ENCODE results near the gene PRCD.

DNA sequence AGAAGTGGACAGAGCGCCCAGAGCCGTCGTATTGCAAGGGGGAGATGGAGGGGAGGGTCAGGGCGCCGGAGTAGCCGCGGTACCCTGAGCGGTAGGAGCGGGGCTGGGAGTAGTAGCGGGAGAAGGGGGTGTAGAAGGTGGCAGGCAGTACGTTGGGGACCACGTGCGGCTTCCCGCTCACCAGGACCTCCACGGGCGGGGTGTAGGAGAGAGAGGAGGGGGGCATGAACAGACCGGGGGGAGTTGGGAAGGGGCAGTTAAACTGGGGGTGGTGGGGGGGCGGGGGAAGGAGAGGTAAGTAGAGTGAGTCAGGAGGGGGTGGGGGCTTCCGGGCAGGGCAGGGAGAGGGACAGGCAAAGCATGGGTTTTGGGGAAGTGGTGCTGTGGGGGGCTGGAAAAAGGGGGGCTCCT lies 29.0 kb downstream of the PRCD start:
- TF ChIP-seq CTCF (IDR thresholded peaks at IDR 0.05) (no peak), POLR2A (IDR thresholded peaks at IDR 0.05) (no peak)

Measured in right lobe of liver (tissue), 4 donors.